ENCODE measurements around the gene TMEM171.

TMEM171 gene

GRCh38 chr5:73151766-73152410, 31.5 kb downstream of the TMEM171 start:
- no peak for DNase-seq (ENCODE audit: low read depth in 2 of 2)

GRCh38 chr5:73152411-73153388, 32.3 kb downstream of the TMEM171 start:
- no peak for DNase-seq (ENCODE audit: low read depth in 2 of 2)

GRCh38 chr5:73153513-73153912, 33.1 kb downstream of the TMEM171 start:
- no peak for DNase-seq (ENCODE audit: low read depth in 2 of 2)

GRCh38 chr5:73154208-73155006, 34.0 kb downstream of the TMEM171 start:
- no peak for DNase-seq (ENCODE audit: low read depth in 2 of 2)

GRCh38 chr5:73155271-73156222, 35.2 kb downstream of the TMEM171 start:
- DNase-seq (ENCODE audit: low read depth in 2 of 2), result no peak

GRCh38 chr5:73157414-73158303, 37.3 kb downstream of the TMEM171 start:
- no peak for DNase-seq (ENCODE audit: low read depth in 2 of 2)

GRCh38 chr5:73158313-73158712, 37.9 kb downstream of the TMEM171 start:
- DNase-seq (ENCODE audit: low read depth in 2 of 2), result no peak

- DNase-seq (ENCODE audit: low read depth in 2 of 2), result peak; percentile 23 to 47
Measured at GRCh38 chr5:73160239-73160671, 39.9 kb downstream of the TMEM171 start.

GRCh38 chr5:73170522-73170921, 50.1 kb downstream of the TMEM171 start:
- DNase-seq (ENCODE audit: low read depth in 2 of 2), result no peak

GRCh38 chr5:73171495-73171894, 51.1 kb downstream of the TMEM171 start:
- no peak for DNase-seq (ENCODE audit: low read depth in 2 of 2)

- no peak for DNase-seq (ENCODE audit: low read depth in 2 of 2)
Measured at GRCh38 chr5:73172951-73173350, 52.6 kb downstream of the TMEM171 start, which contains the start of gene TMEM174. Gene TMEM174, plus strand, starts transcription at chr5:73173193. Its CDS starts 51 bp downstream, at chr5:73173244.

GRCh38 chr5:73174100-73174815, 53.9 kb downstream of the TMEM171 start:
- no peak for DNase-seq (ENCODE audit: low read depth in 2 of 2)

- no peak for DNase-seq (ENCODE audit: low read depth in 2 of 2)
Measured at GRCh38 chr5:73176250-73176649, 55.9 kb downstream of the TMEM171 start.

GRCh38 chr5:73178265-73178664, 57.9 kb downstream of the TMEM171 start:
- DNase-seq (ENCODE audit: low read depth in 2 of 2), result no peak

GRCh38 chr5:73179730-73180129, 59.4 kb downstream of the TMEM171 start:
- DNase-seq (ENCODE audit: low read depth in 2 of 2), result no peak

GRCh38 chr5:73180566-73180965, 60.2 kb downstream of the TMEM171 start:
- no peak for DNase-seq (ENCODE audit: low read depth in 2 of 2)
